ENCODE measurements around the gene TUBA1A. TPM values are rescaled to one million over a fixed set of nuclear protein-coding genes. Genes with fewer than 3 reads are reported as not detected.
"Not testable (repeated sequence)": the region's sequence is repeated elsewhere in the genome, so short reads cannot be mapped to it uniquely, and the experiment has no call there.

The TUBA1A gene
- total and polyA plus RNA-seq, 10 donors: 47.2 to 120 (median 70.1) TPM

GRCh38 chr12:49223590-49224369 is 34.9 kb upstream of the TUBA1A start:
- peaks cover 0 to 52% (median 30%) of the 10 kb centered on the region in 6 donors for H3K4me1 ChIP-seq
- H3K4me3 ChIP-seq: no peak overlapping the region
- H3K9me3 ChIP-seq: no peaks in the 10 kb centered on the region
- intact Hi-C loops (cut with DNase I; ENCODE audit: low total_unique reads): no loop called here
- 63 to 78% (median 70%) methylated on average over 3 of the region's 3 CpGs for WGBS, 5 donors
- no peaks in the 10 kb centered on the region for H3K27me3 ChIP-seq (replicated peaks in 1 of 7)
- TF ChIP-seq POLR2A (IDR thresholded peaks at IDR 0.05) (no peak), CTCF (IDR thresholded peaks at IDR 0.05 in 8 of 11, conservative IDR thresholded peaks at IDR 0.05 in 3 of 11) (no peak), POLR2AphosphoS5 (IDR thresholded peaks at IDR 0.05) (no peak)
- peak overlapping the region in 5 of 8 donors; percentile 56 to 83 (median 74) for H3K27ac ChIP-seq
- DNase-seq: no peak
- H3K36me3 ChIP-seq: no peaks in the 10 kb centered on the region

- H3K9me3 ChIP-seq: no peaks in the 10 kb centered on the region
- TF ChIP-seq POLR2AphosphoS5 (IDR thresholded peaks at IDR 0.05) (no peak), POLR2A (IDR thresholded peaks at IDR 0.05) (no peak)
- peak overlapping the region in 7 of 8 donors; percentile 56 to 83 (median 74) for H3K27ac ChIP-seq
- intact Hi-C loops (cut with DNase I; ENCODE audit: low total_unique reads): no loop called here
- H3K4me3 ChIP-seq: no peak overlapping the region
- no peak for DNase-seq
- 91 to 100% (median 95%) methylated on average over 1 of the region's 1 CpG for WGBS, 5 donors
- H3K4me1 ChIP-seq: peaks cover 0 to 52% (median 30%) of the 10 kb centered on the region in 6 donors
- H3K36me3 ChIP-seq: no peaks in the 10 kb centered on the region
- H3K27me3 ChIP-seq (replicated peaks in 1 of 7): no peaks in the 10 kb centered on the region
Measured at GRCh38 chr12:49223122-49223521, 34.2 kb upstream of the TUBA1A start.

- WGBS, 5 donors: 53 to 75% (median 63%) methylated on average over 4 of the region's 4 CpGs
- no peaks in the 10 kb centered on the region for H3K9me3 ChIP-seq
- peak overlapping the region in 3 of 8 donors; percentile 0 to 33 (median 7) for H3K27ac ChIP-seq
- no peak for DNase-seq
- TF ChIP-seq POLR2AphosphoS5 (IDR thresholded peaks at IDR 0.05): no peak
- no peaks in the 10 kb centered on the region for H3K36me3 ChIP-seq
- intact Hi-C loops (cut with DNase I; ENCODE audit: low total_unique reads): no loop called here
- no peak overlapping the region for H3K4me3 ChIP-seq
- no peaks in the 10 kb centered on the region for H3K27me3 ChIP-seq (replicated peaks in 1 of 7)
- peaks cover 0 to 49% (median 30%) of the 10 kb centered on the region in 6 donors for H3K4me1 ChIP-seq
Measured at GRCh38 chr12:49220972-49221371, 32.1 kb upstream of the TUBA1A start.

- Histone ChIP-seq H3K27me3 (replicated peaks in 1 of 7) (no peaks in the 10 kb centered on the region), H3K4me3 (no peak overlapping the region), H3K27ac (no peak overlapping the region), H3K4me1 (peaks cover 2 to 45% (median 27%) of the 10 kb centered on the region in 6 donors), H3K9me3 (no peaks in the 10 kb centered on the region), H3K36me3 (no peaks in the 10 kb centered on the region)
- 84 to 93% (median 89%) methylated on average over 11 of the region's 11 CpGs for WGBS, 5 donors
- no peak for TF ChIP-seq POLR2AphosphoS5 (IDR thresholded peaks at IDR 0.05)
- TF ChIP-seq POLR2A (IDR thresholded peaks at IDR 0.05): no peak
- TF ChIP-seq CTCF (IDR thresholded peaks at IDR 0.05 in 8 of 11, conservative IDR thresholded peaks at IDR 0.05 in 3 of 11): no peak
- no peak for DNase-seq
- intact Hi-C loops (cut with DNase I; ENCODE audit: low total_unique reads): no loop called here
Measured at GRCh38 chr12:49219417-49220026, 30.6 kb upstream of the TUBA1A start.

GRCh38 chr12:49212572-49212971 is 23.7 kb upstream of the TUBA1A start:
- H3K9me3 ChIP-seq: no peaks in the 10 kb centered on the region
- no peaks in the 10 kb centered on the region for H3K36me3 ChIP-seq
- WGBS, 5 donors: 93 to 98% (median 95%) methylated on average over 9 of the region's 9 CpGs
- TF ChIP-seq POLR2A (IDR thresholded peaks at IDR 0.05) (no peak), POLR2AphosphoS5 (IDR thresholded peaks at IDR 0.05) (no peak), CTCF (IDR thresholded peaks at IDR 0.05 in 8 of 11, conservative IDR thresholded peaks at IDR 0.05 in 3 of 11) (no peak)
- H3K27ac ChIP-seq: no peak overlapping the region
- intact Hi-C loops (cut with DNase I; ENCODE audit: low total_unique reads): no loop called here
- H3K27me3 ChIP-seq (replicated peaks in 1 of 7): no peaks in the 10 kb centered on the region
- H3K4me1 ChIP-seq: peaks cover 0 to 8% (median 4%) of the 10 kb centered on the region in 6 donors
- H3K4me3 ChIP-seq: no peak overlapping the region
- no peak for DNase-seq

GRCh38 chr12:49210703-49211102 is 21.8 kb upstream of the TUBA1A start:
- H3K4me3 ChIP-seq; H3K9me3 ChIP-seq; DNase-seq; intact Hi-C loops (cut with DNase I; ENCODE audit: low total_unique reads); H3K4me1 ChIP-seq; H3K36me3 ChIP-seq; H3K27ac ChIP-seq; H3K27me3 ChIP-seq (replicated peaks in 1 of 7): not testable (repeated sequence)
- 86 to 96% (median 93%) methylated on average over 7 of the region's 7 CpGs for WGBS, 5 donors
